HepG2 (cell line): ENCODE results near the gene OR51E1. TPM values are rescaled to one million over a fixed set of nuclear protein-coding genes. Genes with fewer than 3 reads are reported as not detected.

Experiments
- ATAC-seq: fragments of 200-7000 bp; cut with Tn5 transposase; 3 replicates; pipeline ENCODE4 v1.9.1; 2020; ENCODE audit warnings: mild to moderate bottlenecking, moderate library complexity
- BruUV-seq: library from RNA; stranded (reverse); fragments of 400-500 nt; replicated peaks from 2 replicates; lab custom pipeline; 2021; lab: Mats Ljungman, UMichigan
- CTCF ChIA-PET: fragments of 300-600 bp; formaldehyde crosslinking; extraction: SDS; loops from one replicate; lab custom pipeline; 2021; ENCODE audit warnings: low total read pairs, inconsistent platforms, low intra/inter-chr PET ratio; lab: Yijun Ruan, JAX
- POLR2A ChIA-PET: fragments of 350-600 bp; sonication (Branson Sonifier 250); formaldehyde crosslinking; loops from one replicate; lab custom pipeline; 2020; ENCODE audit warnings: antibody characterized with exemption, inconsistent platforms; lab: Yijun Ruan, JAX
- DNase-seq: peaks from one replicate; pipeline ENCODE4 v3.0.0-alpha.2; 2015; ENCODE audit warnings: low spot score
- FAIRE-seq: peaks from 3 replicates; lab custom pipeline; 2011; peaks lifted over from hg19 to GRCh38; lab: Jason Lieb, UNC
- H2AFZ ChIP-seq: one replicate; pipeline ENCODE4 v1.6.1; 2011; ENCODE audit warnings: low read length, inconsistent platforms
- H3K27ac ChIP-seq: fragments of 300-600 bp; 3 replicates; pipeline ENCODE4 v1.8.0; 2011; ENCODE audit warnings: mixed run types, mild to moderate bottlenecking, mixed read lengths, low read length, inconsistent platforms; ENCODE audit not compliant: insufficient read depth; ENCODE audit errors: extremely low read length
- H3K27me3 ChIP-seq, 2 experiments: fragments of 200-600 bp in 1 of 2; 2 replicates in 1 of 2; 3 replicates in 1 of 2; pipeline versions ENCODE4 v1.6.0 to v1.8.0; 2011; ENCODE audit warnings: low read length in 2 of 2, mild to moderate bottlenecking in 2 of 2, moderate library complexity in 2 of 2, inconsistent platforms in 1 of 2; ENCODE audit not compliant: insufficient read depth in 2 of 2, control insufficient read depth in 1 of 2
- H3K36me3 ChIP-seq, 2 experiments: fragments of 200-600 bp in 1 of 2; replicated peaks in 1 of 2; 2 replicates in 1 of 2; 3 replicates in 1 of 2; pipeline versions ENCODE4 v1.5.1 to v1.8.0; 2011; ENCODE audit warnings: low read length in 2 of 2, inconsistent platforms in 1 of 2; ENCODE audit not compliant: insufficient read depth in 2 of 2, control insufficient read depth in 1 of 2
- H3K4me1 ChIP-seq: 2 replicates; pipeline ENCODE4 v1.5.1; 2012; ENCODE audit warnings: low read length, inconsistent platforms; ENCODE audit not compliant: insufficient read depth
- H3K4me2 ChIP-seq: 2 replicates; pipeline ENCODE4 v1.6.0; 2011; ENCODE audit warnings: low read depth, low read length, inconsistent platforms
- H3K4me3 ChIP-seq, 3 experiments: fragments of 200-600 bp in 1 of 3; sonication (generic), shearing (Covaris generic) in 1 of 3; replicated peaks in 1 of 3; 2 replicates each; pipeline ENCODE4 v1.5.1; 2011 to 2016; ENCODE audit warnings: low read length in 3 of 3, inconsistent platforms in 2 of 3, low read depth in 2 of 3, mild to moderate bottlenecking in 2 of 3, control low read depth in 1 of 3, mixed read lengths in 1 of 3; ENCODE audit not compliant: insufficient read depth in 1 of 3
- H3K79me2 ChIP-seq: one replicate; pipeline ENCODE4 v1.6.1; 2011; ENCODE audit warnings: low read length, inconsistent platforms; ENCODE audit not compliant: insufficient read depth
- H3K9ac ChIP-seq: 2 replicates; pipeline ENCODE4 v1.6.0; 2011; ENCODE audit warnings: mild to moderate bottlenecking, low read depth, low read length, inconsistent platforms; ENCODE audit not compliant: insufficient read depth
- H3K9me3 ChIP-seq: 2 replicates; pipeline ENCODE4 v1.5.1; 2012; ENCODE audit warnings: mild to moderate bottlenecking, low read length
- H4K20me1 ChIP-seq: 2 replicates; pipeline ENCODE4 v1.6.0; 2011; ENCODE audit warnings: inconsistent platforms, mild to moderate bottlenecking, low read length, moderate library complexity; ENCODE audit not compliant: insufficient read depth
- FOSL1 ChIP-seq: sonication (generic); formaldehyde crosslinking; IDR thresholded peaks from 2 replicates; pipeline ENCODE4 v1.9.0; 2021; ENCODE audit warnings: missing genetic modification reagents, borderline replicate concordance
- FOXA3 ChIP-seq: IDR thresholded peaks from 2 replicates; pipeline ENCODE4 v1.6.1; 2016; ENCODE audit warnings: missing genetic modification reagents, missing compliant biosample characterization
- FOXC1 ChIP-seq: sonication (generic); formaldehyde crosslinking; IDR thresholded peaks from 2 replicates; pipeline ENCODE4 v1.8.0; 2022; ENCODE audit warnings: mild to moderate bottlenecking, missing genetic modification reagents, borderline replicate concordance
- MATR3 ChIP-seq: sonication (generic); formaldehyde crosslinking; IDR thresholded peaks from 2 replicates; pipeline ENCODE4 v1.4.0; 2020; ENCODE audit warnings: missing genetic modification reagents
- MLLT10 ChIP-seq: sonication (generic); formaldehyde crosslinking; IDR thresholded peaks from 2 replicates; pipeline ENCODE4 v1.4.0; 2020; ENCODE audit warnings: missing genetic modification reagents
- NAIF1 ChIP-seq: sonication (generic); formaldehyde crosslinking; IDR thresholded peaks from 2 replicates; pipeline ENCODE4 v1.5.0; 2020; ENCODE audit warnings: mild to moderate bottlenecking, missing genetic modification reagents, borderline replicate concordance
- NCOA1 ChIP-seq: sonication (generic); formaldehyde crosslinking; IDR thresholded peaks from 2 replicates; pipeline ENCODE4 v1.9.0; 2021; ENCODE audit warnings: missing genetic modification reagents
- NFE2L2 ChIP-seq: fragments of 150-350 bp; IDR thresholded peaks from 2 replicates; pipeline ENCODE4 v1.6.1; 2014; ENCODE audit warnings: low read length
- NFRKB ChIP-seq: fragments of 450-650 bp; IDR thresholded peaks from 2 replicates; pipeline ENCODE4 v1.6.1; 2017
- RBM22 ChIP-seq: fragments of 200-400 bp; formaldehyde crosslinking; optimal IDR thresholded peaks from 2 replicates; pipeline ENCODE3; 2017; ENCODE audit warnings: mild to moderate bottlenecking, low read length, moderate library complexity
- SMARCE1 ChIP-seq: fragments of 450-650 bp; IDR thresholded peaks from 2 replicates; pipeline ENCODE4 v1.6.1; 2017; ENCODE audit warnings: borderline replicate concordance
- SNAPC5 ChIP-seq: sonication (generic); formaldehyde crosslinking; IDR thresholded peaks from 2 replicates; pipeline ENCODE4 v1.8.1; 2023; ENCODE audit warnings: mild to moderate bottlenecking, missing genetic modification reagents, borderline replicate concordance
- SRSF1 ChIP-seq: fragments of 200-400 bp; formaldehyde crosslinking; optimal IDR thresholded peaks from 2 replicates; pipeline ENCODE3; 2017; ENCODE audit warnings: mild to moderate bottlenecking, low read depth, low read length, moderate library complexity
- ZBTB20 ChIP-seq: sonication (generic); formaldehyde crosslinking; IDR thresholded peaks from 2 replicates; pipeline ENCODE4 v1.8.1; 2023; ENCODE audit warnings: missing genetic modification reagents, low read depth, mild to moderate bottlenecking, borderline replicate concordance
- ZBTB38 ChIP-seq: sonication (generic); formaldehyde crosslinking; IDR thresholded peaks from 2 replicates; pipeline ENCODE4 v1.5.1; 2020; ENCODE audit warnings: mild to moderate bottlenecking, missing genetic modification reagents
- ZKSCAN1 ChIP-seq: fragments of 150-350 bp; IDR thresholded peaks from 2 replicates; pipeline ENCODE4 v1.6.1; 2014; ENCODE audit warnings: low read length
- ZMYM3 ChIP-seq: sonication (generic); formaldehyde crosslinking; IDR thresholded peaks from 2 replicates; pipeline ENCODE4 v1.5.1; 2020; ENCODE audit warnings: mild to moderate bottlenecking, missing genetic modification reagents
- ZNF326 ChIP-seq: sonication (generic); formaldehyde crosslinking; IDR thresholded peaks from 2 replicates; pipeline ENCODE4 v1.4.0; 2020; ENCODE audit warnings: missing genetic modification reagents, borderline replicate concordance
- ZNF577 ChIP-seq: sonication (generic); formaldehyde crosslinking; IDR thresholded peaks from 2 replicates; pipeline ENCODE4 v1.4.0; 2020; ENCODE audit warnings: mild to moderate bottlenecking, low read depth, missing genetic modification reagents, borderline replicate concordance
- ZNF792 ChIP-seq: IDR thresholded peaks from 2 replicates; pipeline ENCODE4 v1.6.1; 2016
- WGBS: methylation state at CpG from one replicate; pipeline ENCODE4 v1.1.6; 2017; ENCODE audit warnings: low lambda C conversion rate; 5-methylcytosine and 5-hydroxymethylcytosine counted together
- in situ Hi-C: cut with HindIII; loops from 2 replicates; pipeline ENCODE4 v1.10.0; 2017; ENCODE audit warnings: low pct_unique_long_range_greater_than_20kb; ENCODE audit not compliant: extremely low pct_ligation_motif_present
- intact Hi-C: fragments of 100-400 bp; cut with micrococcal nuclease; formaldehyde crosslinking; loops from one replicate; pipeline ENCODE4 v1.10.0; 2022; ENCODE audit not compliant: unreplicated experiment
- polyA plus RNA-seq, 8 experiments: library from polyadenylated mRNA; depleted of rRNA in 3 of 8; stranded (reverse) in 7 of 8; unstranded in 1 of 8; fragments of >200 nt; fragmentation: Illumina TruSeq in 4 of 8; extraction: Trizol in 4 of 8; gene quantifications; 2 replicates each; pipeline versions ENCODE4 v1.2.1 to v1.2.3, GENCODE V29; 2011 to 2016; ENCODE audit warnings: low read depth in 4 of 8, missing spikeins in 1 of 8, mixed read lengths in 1 of 8; ENCODE audit not compliant: insufficient read depth in 1 of 8
- total RNA-seq, 5 experiments: library from RNA; depleted of rRNA; stranded (reverse); fragments of >200 nt; fragmentation: Illumina TruSeq; extraction: Trizol; gene quantifications; 2 replicates each; pipeline ENCODE4 v1.2.3, GENCODE V29; 2016; ENCODE audit warnings: low read depth in 1 of 5

OR51E1 gene
- total and polyA plus RNA-seq, 2 of the 13 experiments (the other 11 are each of a cell fraction or from before 2014, with no cell fraction given): not detected

- POLR2A ChIA-PET: no interaction called here
- CTCF ChIA-PET: no interaction called here
- no peak for ATAC-seq
Measured at GRCh38 chr11:4658629-4659445, 15.1 kb downstream of the OR51E1 start.

GRCh38 chr11:4662876-4663275, 19.1 kb downstream of the OR51E1 start:
- no peaks in the 10 kb centered on the region for H3K79me2 ChIP-seq
- intact Hi-C loops (no loop called here), in situ Hi-C loops (no loop called here)
- no peak overlapping the region for H3K4me3 ChIP-seq
- no TSS peak for BruUV-seq
- ChIA-PET CTCF (no interaction called here), POLR2A (no interaction called here)
- no peak overlapping the region for H2AFZ ChIP-seq
- FAIRE-seq: no peak
- H3K36me3 ChIP-seq: no peaks in the 10 kb centered on the region
- DNase-seq: no peak
- no peaks in the 10 kb centered on the region for H3K27me3 ChIP-seq
- H3K4me1 ChIP-seq: no peaks in the 10 kb centered on the region
- no peaks in the 10 kb centered on the region for H3K9me3 ChIP-seq
- no peak overlapping the region for H3K9ac ChIP-seq
- no peak overlapping the region for H3K4me2 ChIP-seq
- WGBS: 66% methylated on average over 6 of the region's 6 CpGs
- TF ChIP-seq FOXA3 (CRISPR knock-in tag) (no peak), ZBTB20 (CRISPR knock-in tag) (no peak)
- ATAC-seq: no peak
- H3K27ac ChIP-seq: no peak overlapping the region
- no peaks in the 10 kb centered on the region for H4K20me1 ChIP-seq

More at GRCh38 chr11:4658629-4659445, 15.1 kb downstream of the OR51E1 start:
- Histone ChIP-seq H4K20me1 (no peaks in the 10 kb centered on the region), H2AFZ (no peak overlapping the region), H3K27me3 (no peaks in the 10 kb centered on the region), H3K4me2 (no peak overlapping the region), H3K9me3 (no peaks in the 10 kb centered on the region), H3K79me2 (no peaks in the 10 kb centered on the region), H3K36me3 (no peaks in the 10 kb centered on the region), H3K9ac (no peak overlapping the region), H3K4me3 (no peak overlapping the region), H3K27ac (no peak overlapping the region), H3K4me1 (no peaks in the 10 kb centered on the region)
- in situ Hi-C loops: no loop called here
- WGBS: 15% methylated on average over 5 of the region's 5 CpGs
- intact Hi-C loops: no loop called here
- no peak for TF ChIP-seq NFE2L2
- no peak for TF ChIP-seq NFRKB
- TF ChIP-seq ZBTB38 (CRISPR knock-in tag): no peak
- TF ChIP-seq ZMYM3 (CRISPR knock-in tag): no peak
- no peak for TF ChIP-seq ZKSCAN1
- no peak for TF ChIP-seq ZNF326 (CRISPR knock-in tag)
- no peak for TF ChIP-seq FOSL1 (CRISPR knock-in tag)
- no peak for TF ChIP-seq ZNF577 (CRISPR knock-in tag)
- no peak for TF ChIP-seq SNAPC5 (CRISPR knock-in tag)
- TF ChIP-seq NAIF1 (CRISPR knock-in tag): no peak
- TF ChIP-seq FOXC1 (CRISPR knock-in tag): no peak
- no peak for TF ChIP-seq SRSF1
- TF ChIP-seq SMARCE1: no peak
- no peak for TF ChIP-seq MATR3
- no peak for TF ChIP-seq MLLT10 (CRISPR knock-in tag)
- no peak for TF ChIP-seq NCOA1
- no peak for TF ChIP-seq RBM22
- no peak for TF ChIP-seq ZNF792 (CRISPR knock-in tag)
- FAIRE-seq (no peak), DNase-seq (no peak)
- BruUV-seq: no TSS peak
